ENCODE results near the gene ADAMTS17.
"Not testable (repeated sequence)": the region's sequence is repeated elsewhere in the genome, so short reads cannot be mapped to it uniquely, and the experiment has no call there.

Gene ADAMTS17

DNA sequence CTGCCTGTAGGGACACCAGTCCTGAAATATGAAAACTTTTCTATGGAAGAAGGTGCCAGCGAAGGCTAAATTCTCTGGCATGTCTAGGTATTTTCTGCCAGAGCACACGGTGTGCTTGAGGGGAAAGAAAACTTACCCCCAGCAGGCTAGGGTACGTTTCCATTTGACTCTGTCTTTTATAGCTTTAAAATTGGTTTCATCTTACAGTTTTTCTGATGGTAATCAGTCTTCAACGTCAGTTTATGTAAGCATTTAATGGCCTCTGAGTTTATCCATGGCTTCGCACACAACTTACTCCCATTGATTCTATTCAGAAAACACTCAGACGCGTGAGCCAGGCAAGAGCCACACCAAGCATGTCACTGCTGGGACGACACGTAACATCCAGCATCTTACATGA, 249.7 kb downstream of the ADAMTS17 start:
- no peak for TF ChIP-seq ZFX (IDR thresholded peaks at IDR 0.05)
- TF ChIP-seq, protein P1, sequence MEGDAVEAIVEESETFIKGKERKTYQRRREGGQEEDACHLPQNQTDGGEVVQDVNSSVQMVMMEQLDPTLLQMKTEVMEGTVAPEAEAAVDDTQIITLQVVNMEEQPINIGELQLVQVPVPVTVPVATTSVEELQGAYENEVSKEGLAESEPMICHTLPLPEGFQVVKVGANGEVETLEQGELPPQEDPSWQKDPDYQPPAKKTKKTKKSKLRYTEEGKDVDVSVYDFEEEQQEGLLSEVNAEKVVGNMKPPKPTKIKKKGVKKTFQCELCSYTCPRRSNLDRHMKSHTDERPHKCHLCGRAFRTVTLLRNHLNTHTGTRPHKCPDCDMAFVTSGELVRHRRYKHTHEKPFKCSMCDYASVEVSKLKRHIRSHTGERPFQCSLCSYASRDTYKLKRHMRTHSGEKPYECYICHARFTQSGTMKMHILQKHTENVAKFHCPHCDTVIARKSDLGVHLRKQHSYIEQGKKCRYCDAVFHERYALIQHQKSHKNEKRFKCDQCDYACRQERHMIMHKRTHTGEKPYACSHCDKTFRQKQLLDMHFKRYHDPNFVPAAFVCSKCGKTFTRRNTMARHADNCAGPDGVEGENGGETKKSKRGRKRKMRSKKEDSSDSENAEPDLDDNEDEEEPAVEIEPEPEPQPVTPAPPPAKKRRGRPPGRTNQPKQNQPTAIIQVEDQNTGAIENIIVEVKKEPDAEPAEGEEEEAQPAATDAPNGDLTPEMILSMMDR (conservative IDR thresholded peaks at IDR 0.05), result no peak
- no peak overlapping the region for H3K27ac ChIP-seq

DNA sequence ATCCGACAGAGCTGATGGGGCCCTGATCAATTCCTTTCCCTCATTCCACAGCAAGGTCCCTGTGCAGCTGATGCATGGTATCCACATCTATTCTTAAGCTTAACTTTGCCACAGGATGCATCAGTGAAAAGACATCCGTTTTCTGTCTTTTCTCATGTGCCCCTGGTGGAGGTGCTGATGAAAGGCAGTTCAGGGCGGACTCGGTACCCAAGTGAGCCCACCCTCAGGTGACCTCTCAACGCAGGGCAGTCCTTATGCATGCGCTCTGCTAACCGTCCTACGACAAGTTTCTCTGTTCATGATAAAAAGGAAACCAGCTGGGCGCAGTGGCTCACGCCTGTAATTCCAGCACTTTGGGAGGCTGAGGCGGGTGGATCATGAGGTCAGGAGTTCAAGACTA, 251.4 kb downstream of the ADAMTS17 start:
- TF ChIP-seq ZFX (IDR thresholded peaks at IDR 0.05), result no peak
- TF ChIP-seq, protein P1 (conservative IDR thresholded peaks at IDR 0.05), result no peak
- H3K27ac ChIP-seq, result no peak overlapping the region

DNA sequence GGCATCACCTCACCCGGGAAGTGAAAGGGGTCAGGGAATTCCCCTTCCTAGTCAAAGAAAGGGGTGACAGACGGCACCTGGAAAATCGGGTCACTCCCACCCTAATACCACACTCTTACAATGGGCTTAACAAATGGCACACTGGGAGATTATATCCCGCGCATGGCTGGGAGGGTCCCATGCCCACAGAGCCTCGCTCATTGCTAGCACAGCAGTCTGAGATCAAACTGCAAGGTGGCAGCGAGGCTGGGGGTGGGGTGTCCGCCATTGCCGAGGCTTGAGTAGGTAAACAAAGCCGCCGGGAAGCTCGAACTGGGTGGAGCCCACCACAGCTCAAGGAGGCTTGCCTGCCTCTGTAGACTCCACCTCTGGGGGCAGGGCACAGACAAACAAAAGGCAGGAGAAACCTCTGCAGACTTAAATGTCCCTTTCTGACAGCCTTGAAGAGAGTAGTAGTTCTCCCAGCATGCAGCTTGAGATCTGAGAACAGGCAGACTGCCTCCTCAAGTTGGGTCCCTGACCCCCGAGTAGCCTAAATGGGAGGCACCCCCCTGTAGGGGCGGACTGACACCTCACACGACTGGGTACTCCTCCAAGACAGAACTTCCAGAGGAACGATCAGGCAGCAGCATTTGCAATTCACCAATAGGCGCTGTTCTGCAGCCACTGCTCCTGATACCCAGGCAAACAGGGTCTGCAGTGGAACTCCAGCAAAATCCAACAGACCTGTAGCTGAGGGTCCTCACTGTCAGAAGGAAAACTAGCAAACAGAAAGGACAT, 257.5 kb downstream of the ADAMTS17 start:
- H3K27ac ChIP-seq, result not testable (repeated sequence)

DNA sequence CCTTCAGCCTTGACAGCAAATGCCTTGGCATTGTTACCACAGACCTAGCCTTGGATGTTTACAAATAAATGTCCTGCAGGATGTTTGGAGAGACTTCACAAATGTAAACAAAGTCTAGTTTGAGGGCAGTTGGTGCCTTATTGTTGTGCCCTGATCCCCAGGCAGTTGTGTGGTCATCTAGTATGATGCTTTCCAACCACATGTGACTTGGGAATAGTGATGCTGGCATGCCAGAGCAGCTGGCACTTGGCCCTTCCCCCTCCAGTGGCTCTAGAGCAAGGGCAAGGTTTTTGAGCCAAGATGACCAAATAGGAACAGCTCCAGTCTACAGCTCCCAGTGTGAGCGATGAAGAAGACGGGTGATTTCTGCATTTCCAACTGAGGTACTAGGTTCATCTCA, 258.2 kb downstream of the ADAMTS17 start:
- TF ChIP-seq ZFX (IDR thresholded peaks at IDR 0.05), result no peak
- TF ChIP-seq, protein P1 (conservative IDR thresholded peaks at IDR 0.05), result no peak

DNA sequence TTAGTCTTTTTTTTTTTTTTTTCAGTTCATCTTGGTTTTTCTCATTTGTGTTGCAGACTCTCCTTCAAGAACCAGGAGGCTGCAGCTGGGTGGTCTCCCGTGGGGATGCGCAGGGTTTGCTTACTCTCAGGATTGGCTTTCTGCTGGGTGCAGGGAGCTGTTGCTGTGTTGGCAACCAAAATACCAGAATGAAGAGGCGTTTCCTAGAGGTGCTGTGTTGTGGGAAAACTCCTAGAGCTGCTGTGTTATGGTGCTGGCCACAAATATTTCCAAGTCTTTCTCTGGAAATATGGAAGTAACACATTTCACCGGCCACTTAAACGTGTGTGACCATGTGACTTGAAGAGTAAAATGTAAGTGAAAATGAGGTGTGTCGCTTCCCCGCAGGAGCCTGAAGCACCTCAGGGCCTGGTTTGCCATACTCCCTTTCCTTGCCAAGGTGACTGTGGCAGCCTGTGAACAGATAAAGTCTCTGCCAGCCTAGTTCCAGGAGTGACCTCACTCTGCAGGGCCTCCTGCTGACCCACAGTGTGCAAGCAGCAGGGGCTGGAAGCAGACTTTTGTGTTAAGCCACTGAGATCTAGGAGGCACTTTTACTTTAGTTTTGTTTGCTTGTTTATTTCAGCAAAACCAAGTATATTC, 258.9 kb downstream of the ADAMTS17 start:
- TF ChIP-seq, protein P1 (conservative IDR thresholded peaks at IDR 0.05), result no peak
- TF ChIP-seq ZFX (IDR thresholded peaks at IDR 0.05), result no peak
- H3K27ac ChIP-seq, result no peak overlapping the region

More for the DNA sequence above, 258.2 kb downstream of the ADAMTS17 start:
- H3K27ac ChIP-seq, result no peak overlapping the region

DNA sequence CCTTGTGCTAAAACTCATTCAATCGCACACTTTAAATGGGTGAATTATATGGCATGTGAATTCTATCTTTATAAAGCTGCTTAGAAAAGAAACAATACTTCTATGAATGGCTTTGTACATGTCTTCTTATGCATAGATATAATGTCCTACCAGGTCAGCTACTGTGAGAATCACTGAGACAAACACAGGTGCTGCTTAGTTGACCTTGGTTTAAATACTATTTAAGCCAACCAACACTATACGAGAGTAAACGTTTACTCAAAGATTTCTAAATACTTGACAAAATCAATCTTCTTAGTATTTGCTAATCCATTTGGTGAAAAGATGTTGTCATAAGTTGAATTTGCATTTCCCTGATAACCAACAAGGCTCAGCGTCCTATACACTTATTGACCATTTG, 260.3 kb downstream of the ADAMTS17 start:
- TF ChIP-seq, protein P1 (conservative IDR thresholded peaks at IDR 0.05), result no peak
- no peak for TF ChIP-seq ZFX (IDR thresholded peaks at IDR 0.05)
- no peak overlapping the region for H3K27ac ChIP-seq

DNA sequence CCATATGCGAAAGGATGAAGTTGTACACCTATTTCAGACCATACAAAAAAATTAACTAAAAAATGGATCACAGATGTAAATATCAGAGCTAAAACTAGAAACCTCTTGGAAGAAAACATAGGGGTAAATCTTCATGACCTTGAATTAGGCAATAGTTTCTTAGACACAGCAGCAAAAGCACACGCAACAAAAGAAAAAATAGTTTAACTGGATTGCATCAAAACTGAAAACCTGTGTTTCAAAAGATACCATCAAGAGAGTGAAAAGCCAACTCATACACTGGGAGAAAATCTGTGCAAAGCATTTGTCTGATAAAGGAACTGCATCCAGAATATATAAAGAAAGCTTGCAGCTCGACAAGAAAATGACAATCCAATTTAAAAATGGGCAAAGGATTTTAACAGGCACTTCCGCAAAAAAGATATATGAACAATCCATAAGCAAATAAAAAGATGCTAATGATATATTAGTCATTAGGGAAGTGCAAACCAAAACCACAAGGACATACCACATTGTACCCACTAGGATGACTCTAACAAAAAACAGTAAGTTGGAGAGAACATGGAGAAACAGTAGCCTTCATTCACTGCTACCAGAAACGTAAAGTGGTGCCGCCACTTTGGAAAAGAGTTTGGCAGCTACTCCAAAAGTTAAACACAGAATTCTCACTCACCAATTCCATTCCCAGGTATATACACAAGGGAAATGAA, 263.1 kb downstream of the ADAMTS17 start:
- TF ChIP-seq ZFX (IDR thresholded peaks at IDR 0.05), result no peak
- TF ChIP-seq, protein P1 (conservative IDR thresholded peaks at IDR 0.05), result no peak
- H3K27ac ChIP-seq, result no peak overlapping the region
